GM23338 (cell line): ENCODE results near the gene ZNF808. TPM values are rescaled to one million over a fixed set of nuclear protein-coding genes. Genes with fewer than 3 reads are reported as not detected.
"Not testable (repeated sequence)": the region's sequence is repeated elsewhere in the genome, so short reads cannot be mapped to it uniquely, and the experiment has no call there.

Experiments
- ATAC-seq: fragments of 200-7000 bp; cut with Tn5 transposase; 3 replicates; pipeline ENCODE4 v1.9.1; 2020
- DNase-seq: peaks from one replicate; pipeline ENCODE4 v3.0.0-alpha.2; 2015; ENCODE audit warnings: low spot score
- H2AFZ ChIP-seq: fragments of 200-600 bp; sonication (generic); 2 replicates; pipeline ENCODE4 v1.8.0; 2016; ENCODE audit warnings: antibody characterized with exemption, mild to moderate bottlenecking, moderate library complexity
- H3F3A ChIP-seq: fragments of 200-600 bp; sonication (generic); replicated peaks from 2 replicates; pipeline ENCODE4 v1.8.0; 2017; ENCODE audit warnings: antibody characterized with exemption, mixed run types, low read depth
- H3K27ac ChIP-seq: fragments of 200-600 bp; sonication (generic); 2 replicates; pipeline ENCODE4 v1.6.1; 2016; ENCODE audit warnings: low read depth
- H3K27me3 ChIP-seq: fragments of 200-600 bp; sonication (generic); 2 replicates; pipeline ENCODE4 v1.8.0; 2016; ENCODE audit warnings: mild to moderate bottlenecking, mixed run types, moderate library complexity; ENCODE audit not compliant: insufficient read depth
- H3K36me3 ChIP-seq: fragments of 200-600 bp; sonication (generic); 2 replicates; pipeline ENCODE4 v1.8.0; 2016; ENCODE audit warnings: mild to moderate bottlenecking; ENCODE audit not compliant: insufficient read depth
- H3K4me1 ChIP-seq: fragments of 200-600 bp; sonication (generic); 2 replicates; pipeline ENCODE4 v1.8.0; 2016; ENCODE audit warnings: mild to moderate bottlenecking, moderate library complexity; ENCODE audit not compliant: insufficient read depth
- H3K4me2 ChIP-seq: fragments of 200-600 bp; sonication (generic); 2 replicates; pipeline ENCODE4 v1.7.1; 2017; ENCODE audit warnings: mixed run types
- H3K4me3 ChIP-seq: fragments of 200-600 bp; sonication (generic); 2 replicates; pipeline ENCODE4 v1.6.1; 2016; ENCODE audit warnings: mixed run types
- H3K79me2 ChIP-seq: fragments of 200-600 bp; sonication (generic); replicated peaks from 2 replicates; pipeline ENCODE4 v1.8.0; 2017; ENCODE audit warnings: mild to moderate bottlenecking; ENCODE audit not compliant: insufficient read depth
- H3K9me2 ChIP-seq: fragments of 200-600 bp; sonication (generic); 2 replicates; pipeline ENCODE4 v1.8.0; 2017; ENCODE audit not compliant: insufficient read depth
- H4K20me1 ChIP-seq: fragments of 200-600 bp; sonication (generic); replicated peaks from 2 replicates; pipeline ENCODE4 v1.8.0; 2017; ENCODE audit warnings: mild to moderate bottlenecking; ENCODE audit not compliant: insufficient read depth
- H3K27ac Mint-ChIP-seq: 2 replicates; pipeline ENCODE4 v1.8.0; 2020; ENCODE audit warnings: inconsistent platforms, mild to moderate bottlenecking, moderate library complexity, mixed read lengths
- H3K27me3 Mint-ChIP-seq: 3 replicates; pipeline ENCODE4 v1.8.0; 2022; ENCODE audit warnings: low read depth, mild to moderate bottlenecking, moderate library complexity, mixed read lengths, inconsistent platforms; ENCODE audit not compliant: insufficient read depth, poor library complexity
- H3K36me3 Mint-ChIP-seq: 3 replicates; pipeline ENCODE4 v1.8.0; 2021; ENCODE audit warnings: low read depth, mild to moderate bottlenecking, inconsistent platforms, moderate library complexity, mixed read lengths
- H3K4me1 Mint-ChIP-seq: 3 replicates; pipeline ENCODE4 v1.8.0; 2020; ENCODE audit warnings: mild to moderate bottlenecking, inconsistent platforms, mixed read lengths
- H3K4me3 Mint-ChIP-seq: 3 replicates; pipeline ENCODE4 v1.8.0; 2021; ENCODE audit warnings: moderate library complexity, mild to moderate bottlenecking, inconsistent platforms, mixed read lengths
- H3K9me3 Mint-ChIP-seq: 3 replicates; pipeline ENCODE4 v1.8.0; 2020; ENCODE audit warnings: moderate library complexity, mild to moderate bottlenecking, inconsistent platforms, mixed read lengths
- CREB1 ChIP-seq: fragments of 250-450 bp; sonication (Bioruptor Pico); IDR thresholded peaks from 2 replicates; pipeline ENCODE4 v1.5.0; 2020; ENCODE audit warnings: low read depth, mild to moderate bottlenecking, moderate library complexity
- CTCF ChIP-seq, 2 experiments: fragments of 200-600 bp in 1 of 2; sonication (generic) in 1 of 2; conservative IDR thresholded peaks; 2 replicates each; pipeline versions ENCODE4 v1.5.1 to v1.6.1; 2016 to 2017; ENCODE audit warnings: antibody characterized with exemption in 2 of 2, low read depth in 2 of 2, mild to moderate bottlenecking in 2 of 2, moderate library complexity in 1 of 2
- EZH2 ChIP-seq: fragments of 200-600 bp; sonication (generic); IDR thresholded peaks from one replicate; pipeline ENCODE4 v1.8.0; 2017; ENCODE audit warnings: antibody characterized with exemption, mild to moderate bottlenecking, low read depth; ENCODE audit not compliant: unreplicated experiment
- EZH2phosphoT487 ChIP-seq: fragments of 200-600 bp; sonication (generic); IDR thresholded peaks from one replicate; pipeline ENCODE4 v1.8.1; 2018; ENCODE audit warnings: antibody characterized with exemption; ENCODE audit not compliant: unreplicated experiment
- NANOG ChIP-seq: IDR thresholded peaks from 2 replicates; pipeline ENCODE4 v1.6.1; 2016; ENCODE audit warnings: antibody characterized with exemption, borderline replicate concordance
- STAT1 ChIP-seq: IDR thresholded peaks from one replicate; pipeline ENCODE4 v1.6.1; 2016; ENCODE audit warnings: antibody characterized with exemption; ENCODE audit not compliant: unreplicated experiment
- ZNF114 ChIP-seq: fragments of 250-450 bp; sonication (Bioruptor Pico); IDR thresholded peaks from 2 replicates; pipeline ENCODE4 v1.5.0; 2020; ENCODE audit warnings: mild to moderate bottlenecking, moderate library complexity
- ZNF331 ChIP-seq: fragments of 250-450 bp; sonication (Bioruptor Pico); IDR thresholded peaks from 2 replicates; pipeline ENCODE4 v1.5.0; 2020; ENCODE audit warnings: low read depth, mild to moderate bottlenecking, moderate library complexity
- polyA plus RNA-seq: library from polyadenylated mRNA; unstranded; fragments of >200 nt; fragmentation: Nextera tagmentation; extraction: Ambion mirVana; gene quantifications from 2 replicates; pipeline ENCODE4 v1.2.1, GENCODE V29; 2016
- total RNA-seq: library from RNA; depleted of rRNA; stranded (reverse); fragments of >200 nt; shearing (Covaris generic); gene quantifications from 2 replicates; pipeline ENCODE4 v1.2.3, GENCODE V29; 2014
- TF ChIP-seq, protein P1 (sequence below): IDR thresholded peaks from 2 replicates; pipeline ENCODE4 v1.6.1; 2016; ENCODE audit warnings: antibody characterized with exemption

ZNF808 gene
- total and polyA plus RNA-seq, 2 experiments from 2014 or later = 10.5 to 32.1 TPM

GRCh38 chr19:52541608-52542007 lies 14.1 kb downstream of the ZNF808 start:
- H3K27ac ChIP-seq = no peak overlapping the region; the same call in 1 of the 2 replicates
- peaks cover 23% of the 10 kb centered on the region for H3K79me2 ChIP-seq
- H4K20me1 ChIP-seq = no peaks in the 10 kb centered on the region; the same call in 1 of the 2 replicates
- Mint-ChIP-seq H3K9me3 (no peaks in the 10 kb centered on the region), H3K36me3 (peaks cover 17% of the 10 kb centered on the region), H3K4me1 (peaks cover 3% of the 10 kb centered on the region; the same call in 2 of the 3 replicates), H3K27ac (no peak overlapping the region; the same call in 1 of the 2 replicates), H3K27me3 (peaks cover 7% of the 10 kb centered on the region), H3K4me3 (no peak overlapping the region)
- ATAC-seq (peak; percentile 44), DNase-seq (peak; percentile 28)
- TF ChIP-seq NANOG = no peak
- TF ChIP-seq CTCF (conservative IDR thresholded peaks at IDR 0.05; ENCODE audit: low read depth in 2 of 2) = peak; percentile 31 to 57
- peaks cover 10% of the 10 kb centered on the region for H3K27me3 ChIP-seq
- no peaks in the 10 kb centered on the region for H3F3A ChIP-seq
- H2AFZ ChIP-seq = no peak overlapping the region
- H3K4me3 ChIP-seq = no peak overlapping the region
- H3K9me2 ChIP-seq = no peaks in the 10 kb centered on the region
- no peak overlapping the region for H3K4me2 ChIP-seq
- H3K4me1 ChIP-seq = no peaks in the 10 kb centered on the region
- no peaks in the 10 kb centered on the region; the same call in 1 of the 2 replicates for H3K36me3 ChIP-seq

- not testable (repeated sequence) for H3K4me2 ChIP-seq, H3K27me3 ChIP-seq, H3K4me1 Mint-ChIP-seq, H2AFZ ChIP-seq, DNase-seq, H3K27me3 Mint-ChIP-seq, H3K36me3 ChIP-seq, H3F3A ChIP-seq, H3K4me3 Mint-ChIP-seq, H3K27ac ChIP-seq, ATAC-seq, H3K4me3 ChIP-seq, H3K4me1 ChIP-seq, H3K9me3 Mint-ChIP-seq, H3K9me2 ChIP-seq, H4K20me1 ChIP-seq, H3K27ac Mint-ChIP-seq
- H3K36me3 Mint-ChIP-seq = peaks cover 22% of the 10 kb centered on the region
- H3K79me2 ChIP-seq = peaks cover 16% of the 10 kb centered on the region
Measured at GRCh38 chr19:52542541-52542940, 15.1 kb downstream of the ZNF808 start.

GRCh38 chr19:52542984-52543664 lies 15.7 kb downstream of the ZNF808 start:
- Histone ChIP-seq H4K20me1 (no peaks in the 10 kb centered on the region; the same call in 1 of the 2 replicates), H3K79me2 (peaks cover 16% of the 10 kb centered on the region), H3K4me1 (no peaks in the 10 kb centered on the region), H3K9me2 (no peaks in the 10 kb centered on the region), H3K27me3 (no peaks in the 10 kb centered on the region), H3K36me3 (peaks cover 5% of the 10 kb centered on the region; the same call in 1 of the 2 replicates), H3K4me2 (no peak overlapping the region), H3K4me3 (no peak overlapping the region), H3F3A (no peaks in the 10 kb centered on the region), H2AFZ (no peak overlapping the region), H3K27ac (no peak overlapping the region)
- DNase-seq (no peak), ATAC-seq (no peak)
- no peaks in the 10 kb centered on the region for H3K9me3 Mint-ChIP-seq
- no peak overlapping the region for H3K4me3 Mint-ChIP-seq
- H3K4me1 Mint-ChIP-seq = no peaks in the 10 kb centered on the region
- no peak overlapping the region for H3K27ac Mint-ChIP-seq
- peaks cover 27% of the 10 kb centered on the region for H3K36me3 Mint-ChIP-seq
- H3K27me3 Mint-ChIP-seq = peaks cover 2% of the 10 kb centered on the region
- TF ChIP-seq EZH2 (no peak), STAT1 (no peak), EZH2phosphoT487 (no peak), ZNF114 (CRISPR knock-in tag) (no peak), NANOG (no peak), CTCF (conservative IDR thresholded peaks at IDR 0.05; ENCODE audit: low read depth in 2 of 2) (no peak), CREB1 (CRISPR knock-in tag) (no peak), ZNF331 (CRISPR knock-in tag) (no peak)
- TF ChIP-seq, protein P1, sequence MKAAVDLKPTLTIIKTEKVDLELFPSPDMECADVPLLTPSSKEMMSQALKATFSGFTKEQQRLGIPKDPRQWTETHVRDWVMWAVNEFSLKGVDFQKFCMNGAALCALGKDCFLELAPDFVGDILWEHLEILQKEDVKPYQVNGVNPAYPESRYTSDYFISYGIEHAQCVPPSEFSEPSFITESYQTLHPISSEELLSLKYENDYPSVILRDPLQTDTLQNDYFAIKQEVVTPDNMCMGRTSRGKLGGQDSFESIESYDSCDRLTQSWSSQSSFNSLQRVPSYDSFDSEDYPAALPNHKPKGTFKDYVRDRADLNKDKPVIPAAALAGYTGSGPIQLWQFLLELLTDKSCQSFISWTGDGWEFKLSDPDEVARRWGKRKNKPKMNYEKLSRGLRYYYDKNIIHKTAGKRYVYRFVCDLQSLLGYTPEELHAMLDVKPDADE = no peak
